ENCODE results near the gene NTNG1.

Gene NTNG1

DNA sequence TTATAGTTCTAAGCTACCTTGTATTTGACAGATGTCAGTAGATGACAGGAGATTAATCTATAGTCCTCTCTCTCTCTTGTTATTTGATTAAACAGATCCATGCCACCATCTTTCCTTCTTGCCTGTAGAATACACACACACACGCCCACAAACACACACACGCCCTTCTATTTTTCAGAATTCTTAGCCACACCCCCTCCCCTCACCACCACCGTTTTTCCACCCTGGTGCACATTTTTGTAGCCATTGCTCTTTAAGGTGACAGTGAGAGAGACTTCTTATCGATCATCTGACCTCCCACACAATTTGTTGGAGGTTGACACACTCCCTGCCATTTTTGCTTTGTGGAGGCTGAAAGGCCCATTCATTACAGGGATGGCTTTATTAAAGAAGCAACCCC lies 123.2 kb downstream of the NTNG1 start:
- DNase-seq = no peak

DNA sequence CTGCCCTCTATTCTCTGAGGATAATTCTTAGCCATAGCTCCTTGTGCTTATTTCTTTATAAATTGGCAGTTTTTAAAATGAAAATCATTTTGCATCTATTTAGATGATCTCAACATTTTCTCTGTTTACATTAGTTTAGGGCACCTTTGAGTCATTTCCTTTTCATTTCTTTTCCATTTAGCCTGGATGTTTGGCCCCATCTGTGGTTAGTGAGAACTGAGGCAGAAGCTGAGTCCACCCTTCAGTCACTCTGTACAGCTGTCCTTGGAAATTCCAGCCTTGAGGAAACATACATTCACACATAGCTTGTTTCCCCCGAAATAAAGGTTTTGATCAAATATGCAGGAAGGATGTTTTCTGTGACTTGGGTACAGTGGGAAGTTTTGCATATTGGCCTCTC lies 123.7 kb downstream of the NTNG1 start:
- no peak for DNase-seq

DNA sequence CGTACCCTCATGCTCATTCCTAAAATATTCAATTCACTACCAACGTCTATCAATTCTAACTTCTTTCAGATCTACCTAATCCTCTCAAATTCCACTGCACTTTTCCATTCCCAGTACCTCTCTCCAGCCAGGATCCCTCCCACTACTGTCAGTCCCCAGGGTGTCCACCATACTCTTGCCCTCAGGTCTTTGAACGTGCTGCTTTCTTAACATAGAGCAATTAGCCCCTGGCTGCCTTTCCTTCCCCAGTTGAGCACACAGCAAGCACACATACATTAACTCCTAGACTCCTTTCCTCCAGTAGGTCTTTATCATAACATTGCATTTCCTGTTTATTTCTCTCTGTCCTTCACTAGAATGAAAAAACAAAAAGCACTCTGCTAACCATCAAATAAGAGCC lies 126.7 kb downstream of the NTNG1 start:
- peak; percentile 10 for DNase-seq

DNA sequence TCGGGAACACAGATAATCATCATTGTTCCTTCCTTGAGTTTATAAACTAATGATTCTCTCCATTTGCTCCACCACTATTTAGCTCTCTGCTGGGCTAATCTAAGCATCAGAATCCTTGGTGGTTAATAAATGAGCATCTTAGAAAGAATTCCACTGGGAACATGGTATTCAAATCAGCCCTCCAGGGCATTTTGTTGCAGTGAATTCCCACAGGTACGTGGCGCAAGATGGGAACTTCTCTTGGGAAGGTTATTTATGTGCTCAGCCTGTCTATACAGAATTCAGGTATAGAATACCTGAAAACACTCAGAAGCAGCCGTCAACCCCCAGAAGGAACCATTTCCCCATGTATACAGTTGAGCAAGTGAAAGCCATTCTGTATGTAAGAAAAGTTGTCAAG lies 131.5 kb downstream of the NTNG1 start:
- DNase-seq = peak; percentile 27

DNA sequence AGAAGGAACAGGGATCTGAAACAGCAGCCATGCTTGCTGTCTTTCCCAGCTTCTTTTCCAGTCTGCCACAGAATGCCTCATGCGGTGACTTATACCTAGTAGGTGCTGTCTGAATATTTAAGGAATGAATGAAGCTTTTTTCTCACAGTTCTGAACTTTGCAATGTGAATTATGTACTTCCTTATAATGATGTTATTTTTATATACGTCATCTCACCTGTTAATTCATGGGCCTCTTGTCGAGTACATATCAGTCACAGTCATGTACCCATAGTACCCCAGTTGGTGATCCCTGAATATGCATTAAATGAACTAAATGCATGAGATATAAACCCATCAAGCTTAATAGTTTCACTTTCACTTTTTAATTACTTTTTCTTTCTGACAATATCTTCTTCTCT lies 132.7 kb downstream of the NTNG1 start:
- no peak for DNase-seq

DNA sequence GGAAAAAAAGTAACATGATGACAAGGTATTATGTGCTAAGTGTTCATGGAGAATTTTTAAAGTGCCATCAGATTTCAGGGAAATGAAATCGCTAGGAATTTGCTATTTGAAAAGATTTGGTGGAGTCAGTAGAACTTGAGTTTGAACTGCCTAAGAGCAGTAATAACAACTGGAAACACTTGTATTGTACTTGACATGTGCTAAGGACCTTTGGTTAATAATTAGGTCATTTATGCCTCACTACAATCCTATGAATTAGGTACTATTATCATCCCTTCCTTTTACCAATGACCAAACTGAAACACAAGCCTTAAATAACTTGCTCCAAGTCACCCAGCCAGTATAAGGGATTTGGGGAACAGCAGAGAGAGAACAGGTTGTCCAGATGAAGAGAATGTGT lies 133.4 kb downstream of the NTNG1 start:
- DNase-seq = no peak

DNA sequence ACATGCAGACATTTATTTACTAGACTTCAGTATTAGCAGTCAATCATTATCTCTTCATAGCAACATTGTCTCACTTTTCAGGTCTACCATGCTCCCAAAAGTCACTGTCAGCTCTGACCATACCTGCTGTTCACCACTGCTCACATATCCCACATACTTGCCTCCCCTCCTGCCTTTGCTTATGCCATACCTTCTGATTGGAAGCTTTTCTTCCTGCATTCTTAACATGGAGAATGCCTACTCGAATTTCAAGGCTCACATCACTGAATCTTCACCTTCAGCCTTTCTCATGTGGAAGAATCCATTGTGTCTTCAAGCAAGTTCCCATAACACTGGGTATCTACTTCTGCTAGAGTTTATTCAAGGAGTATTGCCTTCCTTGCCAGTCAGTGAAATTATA lies 135.4 kb downstream of the NTNG1 start:
- no peak for DNase-seq

DNA sequence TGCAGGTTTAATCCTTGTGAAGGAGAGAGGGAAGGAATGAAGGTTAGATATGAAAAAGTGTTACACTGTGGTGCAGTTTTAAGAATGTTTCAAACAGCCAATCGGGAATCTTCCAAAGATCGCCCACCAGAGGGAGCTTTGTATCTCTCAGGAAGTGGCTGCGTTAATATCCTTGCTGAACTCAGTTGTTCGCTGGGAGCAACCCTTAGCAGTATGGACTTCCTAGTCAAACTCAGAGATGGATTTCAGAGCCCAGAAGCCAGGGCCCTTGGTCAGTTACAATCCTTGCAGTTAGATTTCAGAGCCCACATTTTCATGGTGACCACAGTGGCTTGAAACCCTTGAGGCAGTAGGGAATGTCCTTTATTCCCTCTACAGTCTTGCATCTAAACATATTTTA lies 136.2 kb downstream of the NTNG1 start:
- DNase-seq = peak; percentile 71

DNA sequence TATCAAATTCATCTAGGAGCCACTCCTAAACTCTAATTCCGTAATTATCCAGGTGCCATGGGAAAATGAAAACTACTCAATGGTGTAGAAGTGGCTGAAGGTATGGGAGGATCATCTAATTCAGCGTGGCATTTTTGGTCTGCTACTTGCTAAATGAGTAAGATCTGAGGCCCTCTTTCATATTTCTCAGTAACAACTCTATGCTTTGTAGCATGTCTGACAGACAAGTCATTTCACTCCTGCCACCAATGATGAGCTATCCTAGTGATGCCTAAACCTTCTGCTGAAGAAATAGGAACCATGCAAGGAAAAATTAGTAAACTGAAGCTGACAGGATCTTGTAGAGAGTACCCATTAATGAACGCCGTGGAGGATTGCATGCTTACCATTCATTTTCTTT lies 145.3 kb downstream of the NTNG1 start:
- no peak for DNase-seq

DNA sequence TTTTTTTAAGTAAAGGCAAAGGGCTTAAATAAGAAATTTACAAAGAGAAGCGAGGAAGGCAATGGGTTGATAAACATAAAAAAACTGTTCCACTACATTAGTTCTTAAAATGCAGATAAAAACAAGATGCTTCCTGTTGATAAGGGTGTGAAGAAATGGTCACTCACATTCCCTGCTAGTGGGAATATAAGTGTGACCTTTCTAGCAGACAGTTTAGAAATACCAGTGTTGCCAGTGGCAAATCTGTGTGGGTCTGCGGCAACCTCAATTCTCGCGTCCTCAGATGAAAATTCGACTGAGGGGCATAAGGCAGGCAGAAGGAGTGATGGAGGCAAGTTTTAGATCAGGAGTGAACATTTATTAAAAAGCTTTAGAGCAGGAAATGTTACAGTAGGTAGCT lies 151.1 kb downstream of the NTNG1 start:
- no peak for DNase-seq

DNA sequence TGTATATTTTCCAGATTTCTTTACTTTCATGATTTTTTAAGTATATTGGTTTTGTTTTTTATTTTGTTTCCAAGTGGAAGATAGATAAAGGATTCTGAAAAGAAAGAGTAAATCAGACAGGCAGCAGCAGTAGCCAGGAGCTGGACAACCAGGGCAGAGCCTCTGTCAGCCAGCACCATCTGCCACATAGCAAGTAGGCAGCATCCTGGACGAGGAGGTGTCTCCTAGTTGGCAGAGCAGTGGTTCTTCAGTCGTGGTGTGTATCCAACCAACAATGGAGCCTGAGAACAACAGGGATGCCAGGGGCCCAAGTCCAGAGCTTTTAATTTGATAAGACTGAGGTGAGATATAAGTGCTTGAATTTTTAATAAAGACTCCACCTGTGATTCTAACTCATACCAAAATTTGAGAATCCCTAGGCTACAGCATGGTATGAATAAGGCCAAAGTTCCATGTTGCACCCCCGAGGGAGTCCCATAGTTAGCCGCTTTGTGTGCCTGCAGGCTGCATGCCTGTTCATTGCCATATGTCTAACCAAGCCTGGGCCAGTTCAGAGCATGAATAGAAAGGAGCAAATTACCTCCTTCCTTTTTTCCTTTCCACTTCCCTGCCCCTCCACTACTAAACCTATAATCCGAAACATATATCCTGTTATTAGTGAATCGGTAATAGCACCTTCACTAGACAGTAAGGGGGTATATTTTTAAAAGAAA lies 153.2 kb downstream of the NTNG1 start:
- DNase-seq = peak; percentile 90

DNA sequence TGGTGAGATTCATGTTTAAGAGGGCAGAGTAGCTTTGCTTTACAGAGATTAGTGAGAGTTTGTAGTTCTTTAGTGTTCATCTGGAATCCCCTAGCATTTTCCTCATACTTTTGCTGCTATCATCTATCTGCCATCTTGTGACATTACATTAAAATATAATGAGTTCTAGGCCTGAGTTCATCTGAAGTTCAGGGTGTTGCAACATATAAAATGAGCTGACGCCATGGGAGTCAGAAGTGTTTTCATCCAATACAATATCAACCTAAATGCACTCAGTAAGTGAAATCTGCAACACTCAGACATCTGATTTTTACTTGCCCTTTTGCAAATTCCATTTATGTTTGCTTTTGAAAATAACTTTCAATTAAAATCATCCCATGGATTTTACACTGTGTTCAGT lies 153.8 kb downstream of the NTNG1 start:
- peak; percentile 52 for DNase-seq

DNA sequence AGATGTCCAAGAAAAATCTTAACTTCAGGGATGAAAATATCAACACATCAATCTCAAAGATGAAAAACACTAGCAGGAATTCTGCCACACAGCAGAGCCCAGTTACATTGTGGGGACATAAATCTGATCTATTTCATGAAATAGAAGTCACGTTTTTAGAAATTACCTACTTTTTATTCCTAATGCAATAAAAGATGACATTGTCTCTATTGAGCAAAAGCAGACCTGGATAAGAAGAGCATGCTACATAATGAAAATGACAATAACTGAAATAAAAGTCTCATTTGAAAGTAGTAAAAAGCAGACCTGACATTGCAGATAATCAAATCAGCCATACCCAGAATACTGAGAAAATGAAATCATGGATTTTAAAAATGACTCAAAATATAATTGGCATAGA lies 156.8 kb downstream of the NTNG1 start:
- no peak for DNase-seq

DNA sequence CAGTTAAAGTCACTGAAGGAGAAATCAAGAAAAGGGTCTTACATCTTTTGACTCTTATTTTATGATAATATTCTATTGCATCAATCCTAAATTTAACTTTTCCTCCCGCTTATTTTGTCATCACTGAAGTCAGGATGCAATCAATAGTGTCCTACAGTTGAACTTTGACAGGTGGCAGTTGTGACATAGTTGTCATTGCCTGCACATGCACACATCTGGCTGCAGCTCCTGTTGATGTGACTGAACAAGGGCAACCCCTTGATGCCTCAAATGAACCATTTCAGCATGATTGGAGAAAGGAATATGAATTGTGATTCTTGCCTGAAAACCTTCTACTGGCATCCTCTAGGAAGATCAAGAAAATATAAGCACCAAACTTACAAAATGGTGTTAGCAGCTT lies 157.7 kb downstream of the NTNG1 start:
- no peak for DNase-seq

DNA sequence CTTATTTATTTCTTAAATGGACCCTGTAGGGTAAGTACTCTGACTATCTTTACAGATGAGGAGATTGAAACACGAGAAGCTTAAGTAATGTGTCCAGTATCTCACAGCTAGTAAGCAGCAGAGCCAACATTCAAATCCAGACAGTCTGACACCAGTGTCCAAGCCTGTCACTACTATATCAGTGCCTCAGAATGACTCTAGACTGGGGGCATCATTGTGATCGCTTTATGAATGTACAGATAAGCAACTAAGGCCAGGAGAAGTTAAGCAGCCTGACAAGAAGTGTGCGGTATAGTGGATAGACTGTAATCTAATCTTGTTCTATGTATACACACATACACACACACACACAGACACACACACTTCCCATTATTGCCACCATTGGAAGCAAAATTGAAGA lies 158.7 kb downstream of the NTNG1 start:
- DNase-seq = no peak

DNA sequence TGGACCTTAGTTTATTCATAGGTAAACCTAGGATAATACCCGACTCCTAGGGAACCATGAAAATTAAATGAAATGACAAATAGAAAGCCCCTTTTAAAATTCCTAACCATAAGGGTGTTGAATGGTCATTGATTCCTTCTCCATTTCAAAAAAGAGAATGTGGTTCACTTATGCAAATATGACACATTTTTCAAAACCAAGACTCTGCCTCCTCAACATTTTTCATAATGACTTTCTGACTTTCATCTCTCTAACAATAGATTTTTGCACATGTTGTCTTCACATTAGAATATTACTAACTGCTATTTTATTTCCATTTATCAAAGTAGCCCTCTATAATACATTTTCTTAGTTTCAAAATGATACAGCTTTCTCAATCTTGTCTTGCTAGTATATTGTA lies 169.1 kb downstream of the NTNG1 start:
- DNase-seq = no peak

DNA sequence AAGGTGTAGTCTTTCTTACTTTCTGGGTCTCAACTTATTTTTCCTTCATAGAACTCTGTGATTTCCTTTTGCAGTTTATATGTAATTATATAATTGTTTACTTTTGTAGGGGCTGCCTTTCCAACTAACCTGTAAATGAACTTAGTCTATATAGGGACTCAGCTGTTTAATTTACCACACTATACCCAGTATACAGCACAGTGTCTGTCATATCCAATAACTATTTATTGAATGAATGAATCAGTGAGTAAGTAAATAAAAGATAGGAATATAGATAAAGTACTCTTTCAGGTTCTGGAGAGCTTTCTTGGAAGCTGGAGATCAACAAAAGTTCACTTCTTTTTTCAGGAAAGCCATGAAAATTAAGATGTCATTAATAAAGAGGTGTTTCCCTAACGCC lies 174.8 kb downstream of the NTNG1 start:
- no peak for DNase-seq

DNA sequence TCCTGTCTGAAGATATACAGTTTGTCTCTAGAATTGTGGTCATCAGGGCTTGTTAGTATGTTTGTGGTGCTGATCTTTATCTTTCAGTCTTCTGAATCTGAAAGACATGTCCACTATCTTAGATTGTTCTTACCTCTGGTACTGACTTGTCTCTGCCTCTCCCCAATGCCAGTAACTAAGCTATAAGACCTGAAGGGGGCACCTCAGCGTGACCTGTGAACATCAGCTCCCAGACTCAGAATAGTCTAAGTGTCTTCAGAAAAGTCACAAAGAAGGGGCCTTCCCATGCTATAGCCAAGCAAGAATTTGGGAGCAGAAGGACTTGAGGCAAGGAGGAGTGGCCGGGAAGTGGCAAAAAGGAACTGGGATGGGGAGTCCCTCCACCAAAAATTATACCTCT lies 178.1 kb downstream of the NTNG1 start:
- DNase-seq = no peak

DNA sequence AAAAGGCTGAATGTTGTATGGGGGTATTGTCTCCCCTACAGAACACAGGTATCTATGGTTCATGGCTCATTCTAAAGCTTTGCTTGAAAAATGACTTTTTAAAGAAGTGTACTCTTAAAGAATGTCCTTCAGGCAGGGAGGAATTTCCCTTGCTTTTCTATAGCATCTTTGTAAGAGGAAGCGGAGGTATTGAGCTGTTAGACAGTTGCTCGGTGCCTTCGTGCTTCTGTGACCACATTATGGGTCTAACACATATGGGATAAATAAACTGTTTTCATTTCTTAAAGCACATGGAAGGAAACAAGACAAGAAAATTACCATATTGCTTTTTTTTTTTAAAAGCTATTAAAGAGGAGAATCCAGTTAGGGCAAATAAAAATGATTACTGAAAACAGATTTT lies 182.9 kb downstream of the NTNG1 start:
- no peak for DNase-seq

DNA sequence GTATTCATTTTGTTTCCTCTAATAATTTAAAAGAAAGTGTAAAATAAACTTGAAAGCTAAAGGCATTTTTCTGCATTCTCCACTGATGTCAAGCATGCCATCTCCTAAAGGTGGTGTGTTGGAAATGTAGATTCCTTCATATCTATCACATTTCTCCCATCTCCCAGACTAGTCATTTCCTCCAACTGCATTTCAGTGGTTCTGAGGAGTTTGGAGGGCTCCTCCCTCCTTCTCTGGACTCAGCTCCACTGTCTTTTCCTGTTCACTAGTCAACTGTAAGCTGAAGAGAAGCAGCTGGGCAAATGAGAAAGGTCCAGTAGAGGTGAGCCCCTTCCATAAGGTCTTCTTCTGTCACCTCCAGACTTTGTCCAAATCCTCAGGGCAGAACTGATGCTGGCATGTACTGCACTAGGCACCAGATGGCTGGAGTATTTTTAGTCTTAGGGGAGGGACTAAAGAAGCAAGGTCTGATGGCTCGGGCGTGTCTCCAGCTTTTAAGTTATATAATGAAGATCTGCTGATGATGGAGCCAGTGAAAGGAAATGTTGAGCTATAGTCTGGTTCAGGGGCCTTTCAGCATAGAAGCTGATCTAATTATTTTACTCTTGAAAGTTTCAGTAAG lies 186.1 kb downstream of the NTNG1 start:
- peak; percentile 75 for DNase-seq

DNA sequence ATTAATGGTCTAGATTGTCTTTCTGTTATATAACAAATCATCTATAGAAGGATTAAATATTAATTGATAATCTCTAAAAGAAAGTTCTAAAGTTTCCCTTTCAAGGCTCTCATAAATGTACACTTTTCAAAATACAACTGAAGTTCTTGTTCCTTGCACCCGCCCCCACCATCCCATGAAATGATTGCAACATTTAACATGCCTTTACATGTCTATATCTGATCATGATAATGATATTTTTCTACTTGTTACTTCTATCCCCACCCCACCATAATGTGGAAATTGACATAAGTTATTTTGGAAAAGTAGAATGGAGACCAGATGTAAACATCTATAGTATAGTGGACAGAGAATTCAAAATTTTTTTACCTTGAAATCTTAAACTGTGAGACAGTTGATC lies 186.6 kb downstream of the NTNG1 start:
- no peak for DNase-seq

DNA sequence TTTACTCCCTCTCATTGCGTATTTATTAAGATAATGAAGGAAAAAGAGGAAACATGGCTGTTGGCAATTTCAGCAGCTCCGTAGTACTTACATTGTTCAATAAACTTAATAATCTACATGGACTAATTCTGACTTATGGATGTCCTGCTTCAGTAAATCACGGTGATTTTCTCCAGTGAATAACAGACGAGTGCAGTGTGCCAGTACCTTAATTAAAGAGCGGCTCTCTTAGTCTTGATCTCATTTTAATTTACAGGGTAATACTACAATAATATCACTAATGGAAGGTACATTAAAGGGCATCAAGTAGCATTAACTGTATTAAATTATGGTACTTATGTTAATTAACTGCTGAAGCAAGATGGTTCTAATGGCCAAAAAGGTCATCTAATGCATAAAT lies 187.2 kb downstream of the NTNG1 start:
- DNase-seq = peak; percentile 6

DNA sequence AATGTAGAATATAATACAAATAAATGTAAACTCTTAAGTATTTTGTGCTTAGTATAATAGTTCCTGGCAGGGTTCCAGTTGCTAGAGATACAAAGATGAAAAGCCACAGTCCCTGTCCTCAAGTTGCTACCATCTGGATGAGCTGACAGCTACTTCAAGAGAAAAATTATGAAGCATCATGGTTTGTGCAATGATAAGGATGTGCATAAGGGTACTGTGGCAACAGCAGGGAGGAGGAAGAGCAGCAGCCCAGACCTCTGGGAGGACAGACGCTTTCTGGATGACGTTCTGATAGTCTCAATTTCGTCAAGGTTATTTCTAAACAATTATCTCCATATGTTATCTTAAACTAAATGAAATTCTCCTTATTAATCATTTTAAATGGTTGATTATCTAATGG lies 198.9 kb downstream of the NTNG1 start:
- DNase-seq = peak; percentile 18

DNA sequence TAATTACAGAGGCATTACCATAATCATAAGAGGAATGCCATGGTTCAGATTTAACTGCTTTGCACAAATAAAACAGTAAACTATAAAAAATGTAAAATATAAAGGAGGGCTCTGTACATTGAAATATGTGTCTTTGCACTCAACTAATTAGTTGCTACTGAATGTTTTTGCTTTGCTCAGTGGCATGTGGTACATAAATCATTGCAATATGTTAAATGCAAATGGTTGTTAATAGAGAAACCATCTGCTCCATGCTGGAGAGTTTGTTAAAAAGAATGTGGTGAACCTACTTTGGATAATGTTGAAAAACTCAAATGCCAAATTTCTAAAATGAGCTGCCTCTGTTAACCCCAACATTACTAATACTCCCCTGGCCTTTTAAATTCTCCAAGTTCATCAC lies 201.5 kb downstream of the NTNG1 start:
- peak; percentile 27 for DNase-seq

DNA sequence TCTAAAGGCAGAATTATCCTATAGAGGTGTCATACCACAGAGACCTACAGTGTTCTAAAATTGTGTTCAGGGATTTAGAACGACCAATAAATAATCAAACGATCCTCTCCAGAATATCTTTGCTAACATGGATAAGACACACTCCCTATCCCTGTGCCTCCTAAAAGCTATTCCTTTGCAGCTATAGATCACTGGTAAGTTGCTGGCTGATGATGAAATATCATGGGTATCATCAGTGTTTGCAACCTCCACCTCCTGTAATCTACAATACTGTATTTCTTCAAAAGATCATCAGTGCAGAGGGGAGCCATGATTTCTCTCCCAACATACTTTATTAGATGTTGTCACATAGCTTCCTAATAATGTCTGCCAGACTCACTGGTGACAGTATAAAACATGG lies 201.9 kb downstream of the NTNG1 start:
- DNase-seq = no peak

Measured in NCI-H69 (cell line).